ENCODE measurements around the gene CACNA1A.

Gene CACNA1A

DNA sequence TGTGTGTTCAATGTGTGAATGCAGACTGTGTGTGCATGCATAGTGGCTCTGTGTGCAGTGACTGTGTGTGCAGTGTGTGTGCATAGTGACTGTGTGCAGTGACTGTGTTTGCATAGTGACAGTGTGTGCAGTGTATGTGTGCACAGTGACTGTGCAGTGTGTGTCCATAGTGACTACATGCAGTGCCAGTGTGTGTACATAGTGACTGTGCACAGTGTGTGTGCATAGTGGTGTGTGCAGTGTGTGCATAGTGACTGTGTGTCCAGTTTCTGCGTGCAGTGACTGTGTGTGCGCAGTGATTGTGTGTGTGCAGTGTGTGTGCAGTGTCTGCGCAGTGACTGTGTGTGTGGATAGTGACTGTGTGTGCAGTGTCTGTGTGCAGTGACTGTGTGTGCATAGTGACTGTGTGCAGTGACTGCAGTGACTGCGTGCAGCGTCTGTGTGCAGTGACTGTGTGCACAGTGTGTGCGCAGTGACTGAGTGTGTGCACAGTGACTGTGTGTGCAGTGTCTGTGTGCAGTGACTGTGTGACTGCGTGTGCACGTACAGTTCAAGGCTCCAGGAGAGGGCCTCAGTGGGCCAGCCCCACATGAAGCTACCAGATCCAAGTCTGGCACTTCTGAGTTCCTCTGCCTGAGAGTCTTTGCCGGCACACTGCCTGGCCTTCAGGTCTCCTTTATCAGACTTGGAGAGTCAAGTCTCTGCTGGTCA, 265.8 kb downstream of the CACNA1A start:
- H3K4me3 ChIP-seq (ENCODE audit: low read depth in 1 of 2, low read length in 2 of 2) = no peak overlapping the region
- no peaks in the 10 kb centered on the region for H3K27me3 ChIP-seq (ENCODE audit: low read depth, low read length)
- H3K9me3 ChIP-seq (ENCODE audit: control insufficient read depth in 1 of 2, low read length in 2 of 2) = peaks cover 0 to 10% of the 10 kb centered on the region in 2 donors
- H3K4me1 ChIP-seq (ENCODE audit: control insufficient read depth in 1 of 2, insufficient read depth in 2 of 2, low read length in 2 of 2) = no peaks in the 10 kb centered on the region
- H3K27ac ChIP-seq (ENCODE audit: low read length) = no peak overlapping the region
- no peaks in the 10 kb centered on the region for H3K36me3 ChIP-seq (ENCODE audit: control insufficient read depth in 1 of 2, insufficient read depth in 2 of 2, low read length in 2 of 2)

DNA sequence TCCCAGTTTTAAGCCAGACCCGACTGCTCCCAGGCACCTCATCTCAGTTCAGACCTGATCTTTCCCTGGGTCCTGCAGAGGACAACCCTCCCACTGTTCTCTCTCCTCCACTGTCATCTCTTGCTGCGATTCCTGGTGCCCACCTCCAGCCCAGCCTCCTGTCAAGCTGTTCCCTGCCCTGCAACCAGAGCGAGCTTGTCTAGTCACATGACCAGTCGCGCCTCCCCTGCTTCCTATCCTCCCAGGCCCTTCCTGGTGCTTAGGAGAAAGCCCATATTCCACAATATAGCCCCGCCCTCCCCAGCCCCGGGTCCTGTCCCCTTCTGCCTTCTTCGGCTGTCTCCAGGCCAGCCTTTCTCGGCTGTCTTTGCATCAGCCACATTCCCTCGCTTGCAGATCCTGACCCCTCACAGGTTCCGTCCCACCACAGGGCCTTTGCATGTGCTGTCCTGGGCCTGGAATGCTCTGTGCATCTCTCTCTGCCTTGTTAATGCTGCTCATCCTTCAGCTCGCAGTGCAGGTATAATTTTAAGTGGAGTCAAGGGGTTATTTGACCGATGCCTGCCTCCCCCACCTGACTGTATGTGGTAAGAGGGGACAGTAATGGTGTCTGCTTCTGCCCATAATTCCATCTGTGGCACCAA, 267.3 kb downstream of the CACNA1A start:
- Histone ChIP-seq H3K27me3 (ENCODE audit: low read depth, low read length) (no peaks in the 10 kb centered on the region), H3K36me3 (ENCODE audit: control insufficient read depth in 1 of 2, insufficient read depth in 2 of 2, low read length in 2 of 2) (no peaks in the 10 kb centered on the region), H3K9me3 (ENCODE audit: control insufficient read depth in 1 of 2, low read length in 2 of 2) (peaks cover 0 to 13% of the 10 kb centered on the region in 2 donors), H3K4me3 (ENCODE audit: low read depth in 1 of 2, low read length in 2 of 2) (no peak overlapping the region), H3K4me1 (ENCODE audit: control insufficient read depth in 1 of 2, insufficient read depth in 2 of 2, low read length in 2 of 2) (peaks cover 0 to 4% of the 10 kb centered on the region in 2 donors), H3K27ac (ENCODE audit: low read length) (no peak overlapping the region)

DNA sequence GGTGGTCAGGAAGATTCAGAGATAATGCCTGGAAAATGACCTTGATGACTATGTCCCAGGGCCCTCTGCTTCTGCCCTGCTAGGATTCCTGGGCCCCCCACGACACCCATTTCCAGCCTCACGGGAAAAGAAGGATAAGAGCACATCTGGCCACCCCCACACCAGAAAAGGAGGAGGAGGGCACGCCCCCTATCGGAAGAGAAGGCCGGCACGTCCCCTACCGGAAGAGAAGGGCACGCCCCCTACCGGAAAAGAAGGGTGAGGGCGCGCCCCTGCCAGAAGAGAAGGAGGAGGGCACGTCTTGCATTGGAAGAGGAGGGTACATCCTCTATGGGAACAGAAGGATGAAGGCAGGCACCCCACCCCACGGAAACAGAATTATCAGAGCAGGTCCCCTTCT, 271.8 kb downstream of the CACNA1A start:
- H3K9me3 ChIP-seq (ENCODE audit: control insufficient read depth in 1 of 2, low read length in 2 of 2) = peaks cover 0 to 13% of the 10 kb centered on the region in 2 donors
- no peaks in the 10 kb centered on the region for H3K36me3 ChIP-seq (ENCODE audit: control insufficient read depth in 1 of 2, insufficient read depth in 2 of 2, low read length in 2 of 2)
- H3K27me3 ChIP-seq (ENCODE audit: low read depth, low read length) = no peaks in the 10 kb centered on the region
- peaks cover 0 to 4% of the 10 kb centered on the region in 2 donors for H3K4me1 ChIP-seq (ENCODE audit: control insufficient read depth in 1 of 2, insufficient read depth in 2 of 2, low read length in 2 of 2)
- no peak overlapping the region for H3K27ac ChIP-seq (ENCODE audit: low read length)
- no peak overlapping the region for H3K4me3 ChIP-seq (ENCODE audit: low read depth in 1 of 2, low read length in 2 of 2)

DNA sequence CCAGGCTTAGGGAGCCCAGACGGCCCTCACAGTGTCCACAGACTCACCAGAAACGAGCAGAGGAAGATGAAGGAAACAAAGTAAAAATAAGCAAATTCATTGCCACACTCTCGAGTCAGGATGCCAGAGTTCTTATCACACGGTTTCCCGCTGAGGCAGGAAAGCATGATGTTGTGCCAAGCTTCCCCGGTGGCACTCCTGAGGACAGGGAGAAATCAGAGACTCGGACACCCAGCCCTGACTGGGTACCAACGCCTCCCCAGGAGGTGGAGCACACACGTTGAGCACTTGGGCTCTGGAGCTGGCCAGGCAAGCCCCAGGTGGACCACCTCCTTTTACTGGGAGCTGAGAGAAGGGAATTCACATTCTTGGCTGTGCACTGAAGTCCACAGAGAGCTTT, 274.6 kb downstream of the CACNA1A start:
- Histone ChIP-seq H3K9me3 (ENCODE audit: control insufficient read depth in 1 of 2, low read length in 2 of 2) (peaks cover 0 to 13% of the 10 kb centered on the region in 2 donors), H3K27me3 (ENCODE audit: low read depth, low read length) (no peaks in the 10 kb centered on the region), H3K27ac (ENCODE audit: low read length) (no peak overlapping the region), H3K4me1 (ENCODE audit: control insufficient read depth in 1 of 2, insufficient read depth in 2 of 2, low read length in 2 of 2) (peaks cover 0 to 4% of the 10 kb centered on the region in 2 donors), H3K4me3 (ENCODE audit: low read depth in 1 of 2, low read length in 2 of 2) (no peak overlapping the region), H3K36me3 (ENCODE audit: control insufficient read depth in 1 of 2, insufficient read depth in 2 of 2, low read length in 2 of 2) (no peaks in the 10 kb centered on the region)

DNA sequence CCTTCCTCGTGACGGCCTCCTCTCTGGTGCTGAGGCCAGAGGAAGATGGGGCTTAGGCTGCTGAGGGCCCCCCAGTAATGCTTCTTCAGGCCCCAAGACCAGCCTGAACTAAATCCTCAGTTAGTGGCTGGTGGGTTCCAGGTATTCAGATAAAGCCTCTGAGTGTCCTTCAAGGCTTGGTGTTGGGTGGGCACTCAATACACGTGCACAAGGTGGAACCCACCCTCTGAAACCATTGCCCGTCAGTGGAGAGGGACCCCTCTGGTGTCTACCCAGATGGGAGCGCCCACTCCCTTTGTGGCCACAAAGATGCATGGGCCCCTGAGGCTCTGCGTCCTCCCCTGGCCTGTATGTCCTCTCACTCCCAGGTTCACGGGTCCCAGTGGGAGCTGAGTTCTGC, 277.0 kb downstream of the CACNA1A start:
- no peak overlapping the region for H3K4me3 ChIP-seq (ENCODE audit: low read depth in 1 of 2, low read length in 2 of 2)
- no peaks in the 10 kb centered on the region for H3K27me3 ChIP-seq (ENCODE audit: low read depth, low read length)
- H3K36me3 ChIP-seq (ENCODE audit: control insufficient read depth in 1 of 2, insufficient read depth in 2 of 2, low read length in 2 of 2) = no peaks in the 10 kb centered on the region
- H3K4me1 ChIP-seq (ENCODE audit: control insufficient read depth in 1 of 2, insufficient read depth in 2 of 2, low read length in 2 of 2) = no peaks in the 10 kb centered on the region
- H3K27ac ChIP-seq (ENCODE audit: low read length) = no peak overlapping the region
- no peaks in the 10 kb centered on the region for H3K9me3 ChIP-seq (ENCODE audit: control insufficient read depth in 1 of 2, low read length in 2 of 2)

DNA sequence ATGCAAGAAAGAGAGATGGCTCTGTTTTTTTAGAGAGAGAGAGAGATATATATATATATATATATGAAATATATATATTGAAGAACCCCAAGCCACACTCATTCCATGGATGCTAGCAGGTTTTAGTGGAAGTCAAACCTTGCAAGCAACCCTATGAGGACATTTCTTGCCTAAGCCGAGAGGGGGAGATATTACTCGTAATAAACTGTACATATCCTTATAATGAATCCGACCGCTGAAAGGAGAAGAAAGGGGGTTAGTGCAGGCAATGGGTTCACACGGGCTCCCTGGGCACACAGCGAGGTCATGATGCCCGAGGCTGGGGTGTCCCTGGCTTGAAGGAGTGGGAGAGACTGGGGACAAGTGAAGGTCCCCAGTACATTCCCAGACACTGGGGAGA, 277.7 kb downstream of the CACNA1A start:
- Histone ChIP-seq H3K4me1 (ENCODE audit: control insufficient read depth in 1 of 2, insufficient read depth in 2 of 2, low read length in 2 of 2) (no peaks in the 10 kb centered on the region), H3K27me3 (ENCODE audit: low read depth, low read length) (no peaks in the 10 kb centered on the region), H3K9me3 (ENCODE audit: control insufficient read depth in 1 of 2, low read length in 2 of 2) (no peaks in the 10 kb centered on the region), H3K27ac (ENCODE audit: low read length) (no peak overlapping the region), H3K36me3 (ENCODE audit: control insufficient read depth in 1 of 2, insufficient read depth in 2 of 2, low read length in 2 of 2) (no peaks in the 10 kb centered on the region), H3K4me3 (ENCODE audit: low read depth in 1 of 2, low read length in 2 of 2) (no peak overlapping the region)

DNA sequence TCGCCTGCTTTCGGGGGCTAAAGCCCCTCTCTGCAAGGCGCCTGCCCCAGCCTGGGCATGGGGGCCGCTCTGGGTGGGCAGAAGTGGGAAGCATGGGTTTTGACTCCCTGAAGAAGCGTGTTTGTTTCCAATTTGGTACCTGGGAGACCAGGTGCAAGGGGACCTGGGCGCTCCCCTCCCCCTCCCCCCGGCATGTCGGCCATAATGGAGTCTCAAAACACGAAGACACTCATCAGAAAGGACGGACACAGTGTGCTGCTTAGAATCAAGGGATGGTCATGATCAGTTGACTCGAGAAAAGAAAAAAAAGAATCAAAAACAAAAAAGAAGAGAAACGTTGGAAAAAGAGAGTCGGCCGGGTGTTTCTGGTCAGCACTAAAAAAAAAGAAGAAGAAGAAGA, 279.3 kb downstream of the CACNA1A start:
- Histone ChIP-seq H3K36me3 (ENCODE audit: control insufficient read depth in 1 of 2, insufficient read depth in 2 of 2, low read length in 2 of 2) (no peaks in the 10 kb centered on the region), H3K4me1 (ENCODE audit: control insufficient read depth in 1 of 2, insufficient read depth in 2 of 2, low read length in 2 of 2) (no peaks in the 10 kb centered on the region), H3K9me3 (ENCODE audit: control insufficient read depth in 1 of 2, low read length in 2 of 2) (no peaks in the 10 kb centered on the region), H3K4me3 (ENCODE audit: low read depth in 1 of 2, low read length in 2 of 2) (no peak overlapping the region), H3K27me3 (ENCODE audit: low read depth, low read length) (no peaks in the 10 kb centered on the region), H3K27ac (ENCODE audit: low read length) (no peak overlapping the region)

DNA sequence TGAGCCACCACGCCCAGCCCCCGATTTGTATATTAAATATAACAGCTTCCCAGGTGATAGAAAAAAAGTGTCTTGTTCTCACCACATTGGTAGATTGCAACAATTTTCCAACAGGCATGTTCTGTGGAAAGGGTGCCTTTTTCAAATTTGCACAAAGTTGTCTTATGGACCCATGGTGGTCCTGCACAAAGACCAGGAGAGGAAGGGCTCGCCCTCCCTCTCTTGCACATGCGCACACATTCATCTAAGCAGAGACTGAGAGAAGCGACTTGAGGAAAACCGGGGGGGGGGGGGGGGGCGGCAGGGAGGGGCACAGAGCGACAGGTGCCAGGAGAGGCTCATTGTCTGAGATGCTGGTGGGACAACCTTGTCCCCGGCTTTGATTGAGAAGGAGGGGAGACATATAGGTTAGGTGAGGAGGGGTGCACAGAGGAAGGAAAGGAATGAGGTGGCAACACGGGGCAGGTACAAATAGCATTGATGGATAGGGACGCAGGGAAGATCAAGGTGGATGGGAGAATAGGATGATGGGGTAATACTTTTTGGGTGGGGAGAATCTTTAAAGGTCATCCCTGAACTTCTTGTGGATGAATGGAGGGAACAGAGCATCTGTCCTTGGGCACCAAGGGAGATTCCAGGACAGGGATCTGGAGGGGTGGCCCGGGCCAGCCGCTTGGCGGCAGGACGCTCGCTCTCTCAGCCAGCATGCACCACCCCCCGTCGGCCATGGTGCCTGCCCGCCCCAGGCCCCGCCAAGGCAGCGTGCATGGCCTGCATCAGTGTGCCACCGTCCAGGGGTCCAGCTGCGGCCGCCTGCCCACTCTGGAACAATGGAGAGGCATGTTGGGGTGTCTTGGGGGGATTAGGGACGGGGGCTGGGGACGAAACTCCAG, 280.1 kb downstream of the CACNA1A start:
- Histone ChIP-seq H3K27me3 (ENCODE audit: low read depth, low read length) (no peaks in the 10 kb centered on the region), H3K4me1 (ENCODE audit: control insufficient read depth in 1 of 2, insufficient read depth in 2 of 2, low read length in 2 of 2) (no peaks in the 10 kb centered on the region), H3K9me3 (ENCODE audit: control insufficient read depth in 1 of 2, low read length in 2 of 2) (no peaks in the 10 kb centered on the region), H3K36me3 (ENCODE audit: control insufficient read depth in 1 of 2, insufficient read depth in 2 of 2, low read length in 2 of 2) (no peaks in the 10 kb centered on the region), H3K4me3 (ENCODE audit: low read depth in 1 of 2, low read length in 2 of 2) (no peak overlapping the region), H3K27ac (ENCODE audit: low read length) (no peak overlapping the region)

DNA sequence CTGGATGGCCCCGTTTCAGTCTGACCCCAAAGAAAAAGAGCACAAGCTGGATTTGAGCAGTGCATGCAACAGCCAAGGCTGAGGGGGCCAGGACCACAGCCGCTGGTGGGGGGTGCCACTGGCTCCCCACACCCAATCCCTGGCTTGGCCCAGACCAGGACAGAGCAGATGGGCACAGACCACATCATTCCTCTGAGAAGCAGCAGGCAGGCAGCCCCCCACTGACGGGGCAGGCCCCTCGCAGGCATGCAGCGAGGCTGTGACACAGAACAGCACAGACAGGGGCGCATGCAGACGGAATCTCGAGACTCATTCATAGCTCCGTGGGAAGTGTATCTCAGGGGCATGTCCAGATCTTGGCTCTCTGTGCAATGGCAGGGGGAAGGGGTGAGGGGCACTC, 281.2 kb downstream of the CACNA1A start:
- no peaks in the 10 kb centered on the region for H3K36me3 ChIP-seq (ENCODE audit: control insufficient read depth in 1 of 2, insufficient read depth in 2 of 2, low read length in 2 of 2)
- H3K27ac ChIP-seq (ENCODE audit: low read length) = no peak overlapping the region
- H3K27me3 ChIP-seq (ENCODE audit: low read depth, low read length) = no peaks in the 10 kb centered on the region
- no peaks in the 10 kb centered on the region for H3K4me1 ChIP-seq (ENCODE audit: control insufficient read depth in 1 of 2, insufficient read depth in 2 of 2, low read length in 2 of 2)
- no peak overlapping the region for H3K4me3 ChIP-seq (ENCODE audit: low read depth in 1 of 2, low read length in 2 of 2)
- peaks cover 0 to 5% of the 10 kb centered on the region in 2 donors for H3K9me3 ChIP-seq (ENCODE audit: control insufficient read depth in 1 of 2, low read length in 2 of 2)

DNA sequence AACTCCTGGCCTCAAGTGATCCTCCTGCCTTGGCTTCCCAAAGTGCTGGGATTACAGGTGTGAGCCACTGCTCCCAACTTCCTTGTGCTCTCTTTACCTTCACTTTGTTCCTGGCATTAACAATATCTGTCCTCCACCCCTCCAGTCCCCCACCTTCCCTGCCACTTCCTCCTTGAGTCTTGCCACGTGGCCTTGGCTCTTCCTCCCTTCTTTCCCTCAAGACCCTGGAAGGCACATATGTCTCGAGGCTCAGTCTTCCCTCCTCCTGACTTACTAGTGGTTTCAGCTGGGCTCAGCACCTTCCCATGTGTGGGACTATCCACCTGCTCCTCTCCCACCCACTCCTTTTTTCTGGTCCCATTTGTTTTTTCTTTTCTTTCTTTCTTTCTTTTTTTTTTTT, 285.4 kb downstream of the CACNA1A start:
- Histone ChIP-seq H3K36me3 (ENCODE audit: control insufficient read depth in 1 of 2, insufficient read depth in 2 of 2, low read length in 2 of 2) (no peaks in the 10 kb centered on the region), H3K27ac (ENCODE audit: low read length) (no peak overlapping the region), H3K4me1 (ENCODE audit: control insufficient read depth in 1 of 2, insufficient read depth in 2 of 2, low read length in 2 of 2) (no peaks in the 10 kb centered on the region), H3K4me3 (ENCODE audit: low read depth in 1 of 2, low read length in 2 of 2) (no peak overlapping the region), H3K9me3 (ENCODE audit: control insufficient read depth in 1 of 2, low read length in 2 of 2) (peaks cover 0 to 5% of the 10 kb centered on the region in 2 donors), H3K27me3 (ENCODE audit: low read depth, low read length) (no peaks in the 10 kb centered on the region)
